ENCODE measurements around the gene ROBO1. TPM values are rescaled to one million over a fixed set of nuclear protein-coding genes. Genes with fewer than 3 reads are reported as not detected.

Gene ROBO1
- total and polyA plus RNA-seq, 2 donors (not counting 3 experiments of a cell fraction or from before 2014, with no cell fraction given) = 5.9 to 14.2 TPM

DNA sequence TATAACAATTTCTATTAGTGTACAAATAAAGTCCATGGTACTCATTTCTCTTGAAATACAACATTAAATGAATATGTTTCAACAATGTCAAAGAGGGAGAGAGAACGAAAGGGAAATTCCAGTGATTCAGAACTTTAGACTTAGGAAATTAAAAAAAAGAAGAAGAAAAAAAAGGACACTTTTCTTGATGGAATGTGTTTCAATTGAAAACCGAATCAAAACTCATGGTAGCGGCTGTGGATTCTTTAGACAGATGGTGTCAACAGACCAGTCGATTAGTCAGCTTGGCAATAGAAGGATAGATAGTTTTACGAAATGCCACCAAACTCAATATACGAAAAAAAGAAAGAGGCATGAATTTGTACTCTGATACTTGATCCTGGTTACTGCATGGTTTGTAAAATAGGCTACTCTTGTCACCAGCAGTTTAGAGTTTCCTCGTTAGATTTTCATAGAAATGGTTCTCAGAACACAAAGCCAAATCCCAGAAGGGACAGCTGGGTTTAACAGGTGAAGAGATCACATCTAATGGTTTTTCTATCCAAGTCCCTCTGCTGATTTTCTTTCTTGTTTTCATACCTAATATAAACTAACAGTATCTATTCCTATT lies 793.5 kb downstream of the ROBO1 start:
- BruUV-seq (replicated peaks) = no TSS peak
- peak; percentile 40 for DNase-seq (ENCODE audit: low read depth, low spot score)
- no peak overlapping the region for H3K27ac ChIP-seq (ENCODE audit: insufficient read depth, low read depth, low read length)

More for the DNA sequence above, 793.5 kb downstream of the ROBO1 start:
- H3K4me1 ChIP-seq (ENCODE audit: control insufficient read depth, extremely low read depth, insufficient read depth, low read length) = peaks cover 13% of the 10 kb centered on the region
- H3K36me3 ChIP-seq (ENCODE audit: control insufficient read depth in 2 of 2, extremely low read depth in 1 of 2, insufficient read depth in 2 of 2, low read length in 2 of 2) = no peaks in the 10 kb centered on the region
- no peak for FAIRE-seq
- H3K9me3 ChIP-seq (replicated peaks; ENCODE audit: control insufficient read depth, insufficient read depth, low read length) = no peaks in the 10 kb centered on the region
- POLR2A ChIA-PET = no interaction called here
- no peaks in the 10 kb centered on the region for H3K79me2 ChIP-seq (ENCODE audit: control insufficient read depth, insufficient read depth, low read length)
- intact Hi-C loops (cut with micrococcal nuclease) (no loop called here), dilution Hi-C loops (cut with MboI; ENCODE audit: extremely low pct_ligation_motif_present, low sequenced_read_pairs) (no loop called here)
- H4K20me1 ChIP-seq (replicated peaks; ENCODE audit: control insufficient read depth, extremely low read depth, insufficient read depth, low read length) = no peaks in the 10 kb centered on the region
- CTCF ChIA-PET = interaction anchor here (1.1 to 1.7 kb wide), 3 partner anchors 14 to 387 kb away, joined by 3 to 6 read pairs (median 5); no protein-coding TSS in a partner anchor
- no peaks in the 10 kb centered on the region for H3K9me1 ChIP-seq (replicated peaks; ENCODE audit: control insufficient read depth, extremely low read depth, insufficient read depth, low read length)
- H3K4me2 ChIP-seq (ENCODE audit: insufficient read depth, low read length) = peak overlapping the region; percentile 76
- H2AFZ ChIP-seq (ENCODE audit: low read depth, low read length) = no peak overlapping the region
- TF ChIP-seq POLR2AphosphoS5 (IDR thresholded peaks at IDR 0.05; ENCODE audit: insufficient read depth, low read depth, low read length) (no peak), GATA2 (IDR thresholded peaks at IDR 0.05; ENCODE audit: insufficient read depth, insufficient read length, low read depth, low read length) (no peak), FOS (IDR thresholded peaks at IDR 0.05; ENCODE audit: borderline replicate concordance, insufficient read depth, low read length) (no peak), JUN (IDR thresholded peaks at IDR 0.05; ENCODE audit: borderline replicate concordance, insufficient read depth, insufficient read length, low read depth) (no peak), MYC (IDR thresholded peaks at IDR 0.05; ENCODE audit: low read depth, low read length) (no peak), POLR2A (IDR thresholded peaks at IDR 0.05; ENCODE audit: low read depth, low read length) (no peak), EZH2 (IDR thresholded peaks at IDR 0.05; ENCODE audit: borderline replicate concordance, low read depth, low read length, severe bottlenecking) (no peak)
- TF ChIP-seq, protein P1, sequence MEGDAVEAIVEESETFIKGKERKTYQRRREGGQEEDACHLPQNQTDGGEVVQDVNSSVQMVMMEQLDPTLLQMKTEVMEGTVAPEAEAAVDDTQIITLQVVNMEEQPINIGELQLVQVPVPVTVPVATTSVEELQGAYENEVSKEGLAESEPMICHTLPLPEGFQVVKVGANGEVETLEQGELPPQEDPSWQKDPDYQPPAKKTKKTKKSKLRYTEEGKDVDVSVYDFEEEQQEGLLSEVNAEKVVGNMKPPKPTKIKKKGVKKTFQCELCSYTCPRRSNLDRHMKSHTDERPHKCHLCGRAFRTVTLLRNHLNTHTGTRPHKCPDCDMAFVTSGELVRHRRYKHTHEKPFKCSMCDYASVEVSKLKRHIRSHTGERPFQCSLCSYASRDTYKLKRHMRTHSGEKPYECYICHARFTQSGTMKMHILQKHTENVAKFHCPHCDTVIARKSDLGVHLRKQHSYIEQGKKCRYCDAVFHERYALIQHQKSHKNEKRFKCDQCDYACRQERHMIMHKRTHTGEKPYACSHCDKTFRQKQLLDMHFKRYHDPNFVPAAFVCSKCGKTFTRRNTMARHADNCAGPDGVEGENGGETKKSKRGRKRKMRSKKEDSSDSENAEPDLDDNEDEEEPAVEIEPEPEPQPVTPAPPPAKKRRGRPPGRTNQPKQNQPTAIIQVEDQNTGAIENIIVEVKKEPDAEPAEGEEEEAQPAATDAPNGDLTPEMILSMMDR (IDR thresholded peaks at IDR 0.05; ENCODE audit: extremely low read depth in 1 of 2, insufficient read depth in 1 of 2, low read depth in 1 of 2, low read length in 2 of 2) = no peak
- TF ChIP-seq, protein P2, sequence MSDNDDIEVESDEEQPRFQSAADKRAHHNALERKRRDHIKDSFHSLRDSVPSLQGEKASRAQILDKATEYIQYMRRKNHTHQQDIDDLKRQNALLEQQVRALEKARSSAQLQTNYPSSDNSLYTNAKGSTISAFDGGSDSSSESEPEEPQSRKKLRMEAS (IDR thresholded peaks at IDR 0.05; ENCODE audit: insufficient read depth, insufficient read length) = no peak
- peak overlapping the region; percentile 47 for H3K9ac ChIP-seq (replicated peaks; ENCODE audit: extremely low read depth, insufficient read depth, low read length)
- peak overlapping the region in 1 of 3 experiments; percentile 59 for H3K4me3 ChIP-seq (replicated peaks in 1 of 3; ENCODE audit: insufficient read depth in 1 of 3, low read depth in 1 of 3, low read length in 3 of 3)
- no peaks in the 10 kb centered on the region for H3K27me3 ChIP-seq (ENCODE audit: control insufficient read depth in 2 of 2, insufficient read depth in 2 of 2, low read length in 2 of 2)

All from endothelial cell of umbilical vein (primary cell).